Measurements from ENCODE around the gene SLC43A1. TPM values are rescaled to one million over a fixed set of nuclear protein-coding genes. Genes with fewer than 3 reads are reported as not detected.

Gene SLC43A1
- total RNA-seq, 4 donors from 2014 or later: 13.1 to 48.4 (median 22.5) TPM

DNA sequence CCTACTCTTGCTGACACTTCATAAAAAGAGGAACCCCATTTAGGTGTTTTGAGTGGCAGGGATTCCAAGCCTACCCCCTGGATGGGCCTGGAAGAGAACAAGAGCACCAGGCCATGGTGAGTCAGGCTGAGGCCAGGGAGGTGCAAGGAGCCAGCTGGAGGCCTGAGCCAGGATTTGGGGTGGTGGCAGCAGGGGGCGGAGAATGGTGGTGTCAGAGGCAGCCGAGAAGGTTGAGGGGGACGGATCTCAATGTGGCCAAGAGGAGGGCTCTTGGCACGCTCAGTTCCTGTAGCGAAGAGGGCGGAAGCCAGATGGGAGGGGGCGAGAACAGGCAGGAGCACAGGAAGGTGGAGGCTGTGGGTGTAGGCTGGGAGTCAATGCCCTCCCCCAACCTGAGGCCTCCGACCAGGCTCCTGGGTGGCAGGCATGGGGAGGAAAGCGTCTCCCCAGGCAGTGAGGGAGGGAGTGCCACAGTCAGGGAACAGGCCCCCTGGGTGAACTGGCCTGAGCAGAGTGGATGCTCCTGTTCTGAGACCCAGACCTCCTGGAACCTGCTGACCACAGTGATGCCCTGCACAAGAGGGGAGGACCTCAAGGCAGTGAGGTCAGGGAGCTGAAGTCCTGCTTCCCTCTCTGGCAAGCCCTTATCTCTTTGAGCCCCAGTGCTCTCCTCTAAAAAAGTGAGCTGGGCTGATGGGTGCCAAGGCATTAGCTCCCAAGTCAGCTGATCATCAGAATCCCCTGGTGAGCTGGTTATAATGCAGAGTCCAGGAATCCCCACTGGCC lies 41.3 kb downstream of the SLC43A1 start:
- no peak for DNase-seq
- no peaks in the 10 kb centered on the region for H3K9me3 ChIP-seq
- no peak overlapping the region for H3K27ac ChIP-seq
- no peak overlapping the region for H3K4me3 ChIP-seq
- no peaks in the 10 kb centered on the region for H3K27me3 ChIP-seq
- intact Hi-C loops (cut with DNase I; ENCODE audit: low total_unique reads): no loop called here
- no peaks in the 10 kb centered on the region for H3K36me3 ChIP-seq
- peaks cover 0 to 5% of the 10 kb centered on the region in 2 donors for H3K4me1 ChIP-seq
- TF ChIP-seq POLR2A (IDR thresholded peaks at IDR 0.05): no peak
- TF ChIP-seq, protein P1, sequence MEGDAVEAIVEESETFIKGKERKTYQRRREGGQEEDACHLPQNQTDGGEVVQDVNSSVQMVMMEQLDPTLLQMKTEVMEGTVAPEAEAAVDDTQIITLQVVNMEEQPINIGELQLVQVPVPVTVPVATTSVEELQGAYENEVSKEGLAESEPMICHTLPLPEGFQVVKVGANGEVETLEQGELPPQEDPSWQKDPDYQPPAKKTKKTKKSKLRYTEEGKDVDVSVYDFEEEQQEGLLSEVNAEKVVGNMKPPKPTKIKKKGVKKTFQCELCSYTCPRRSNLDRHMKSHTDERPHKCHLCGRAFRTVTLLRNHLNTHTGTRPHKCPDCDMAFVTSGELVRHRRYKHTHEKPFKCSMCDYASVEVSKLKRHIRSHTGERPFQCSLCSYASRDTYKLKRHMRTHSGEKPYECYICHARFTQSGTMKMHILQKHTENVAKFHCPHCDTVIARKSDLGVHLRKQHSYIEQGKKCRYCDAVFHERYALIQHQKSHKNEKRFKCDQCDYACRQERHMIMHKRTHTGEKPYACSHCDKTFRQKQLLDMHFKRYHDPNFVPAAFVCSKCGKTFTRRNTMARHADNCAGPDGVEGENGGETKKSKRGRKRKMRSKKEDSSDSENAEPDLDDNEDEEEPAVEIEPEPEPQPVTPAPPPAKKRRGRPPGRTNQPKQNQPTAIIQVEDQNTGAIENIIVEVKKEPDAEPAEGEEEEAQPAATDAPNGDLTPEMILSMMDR (IDR thresholded peaks at IDR 0.05): no peak

DNA sequence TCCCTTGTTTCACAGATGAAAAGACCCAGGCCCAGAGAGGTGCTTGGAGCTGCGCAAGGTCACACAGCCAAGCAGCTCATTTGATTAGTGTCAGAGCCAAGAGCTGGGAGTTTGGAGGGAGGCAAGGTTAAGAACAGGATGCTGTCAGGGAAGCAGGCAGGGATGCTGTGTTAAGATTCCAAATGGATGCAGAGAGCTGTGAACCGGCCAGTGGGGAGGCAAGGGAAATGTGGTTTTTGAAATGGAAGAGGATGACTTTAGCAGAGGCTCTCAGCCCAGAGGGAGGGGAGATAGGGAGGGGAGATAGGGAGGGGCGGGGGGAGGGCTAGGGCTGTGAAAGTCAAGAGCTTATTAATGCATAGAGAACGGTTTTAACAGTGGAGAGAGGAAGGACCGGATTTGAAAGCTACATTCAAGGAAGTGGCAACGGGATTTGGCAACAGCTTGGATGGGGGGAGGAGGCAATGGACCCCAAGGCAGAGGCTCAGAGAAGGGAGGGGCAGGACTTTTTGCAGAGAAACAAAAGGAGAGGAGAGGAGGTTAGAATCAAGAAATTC lies 42.1 kb downstream of the SLC43A1 start:
- Histone ChIP-seq H3K27ac (no peak overlapping the region), H3K9me3 (no peaks in the 10 kb centered on the region), H3K27me3 (no peaks in the 10 kb centered on the region), H3K36me3 (no peaks in the 10 kb centered on the region), H3K4me3 (no peak overlapping the region), H3K4me1 (peaks cover 0 to 5% of the 10 kb centered on the region in 2 donors)
- TF ChIP-seq, protein P1 (IDR thresholded peaks at IDR 0.05): no peak
- no peak for TF ChIP-seq POLR2A (IDR thresholded peaks at IDR 0.05)
- intact Hi-C loops (cut with DNase I; ENCODE audit: low total_unique reads): no loop called here
- no peak for DNase-seq

DNA sequence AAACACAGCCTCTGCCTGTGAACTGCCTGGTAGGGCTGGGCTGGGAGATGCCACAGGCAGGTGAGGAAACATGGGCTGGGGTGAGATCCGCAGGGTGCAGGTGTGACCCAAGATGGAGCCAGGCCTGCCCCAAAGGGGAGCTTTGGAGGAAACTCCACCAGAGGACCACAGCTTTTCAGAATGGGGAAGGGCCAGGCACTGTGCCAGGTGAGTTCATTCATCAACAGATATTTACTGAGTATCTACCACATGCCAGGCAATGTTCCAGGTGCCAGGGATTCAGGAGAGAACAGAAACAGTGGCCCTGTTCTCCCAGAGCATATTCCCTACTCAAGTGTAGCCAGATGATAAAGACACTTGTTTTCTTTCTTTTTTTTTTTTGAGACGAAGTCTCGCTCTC lies 44.0 kb downstream of the SLC43A1 start:
- H3K4me1 ChIP-seq: peaks cover 0 to 5% of the 10 kb centered on the region in 2 donors
- intact Hi-C loops (cut with DNase I; ENCODE audit: low total_unique reads): no loop called here
- H3K9me3 ChIP-seq: no peaks in the 10 kb centered on the region
- no peak overlapping the region for H3K4me3 ChIP-seq
- DNase-seq: no peak
- H3K27me3 ChIP-seq: no peaks in the 10 kb centered on the region
- TF ChIP-seq, protein P1 (IDR thresholded peaks at IDR 0.05): no peak
- no peak for TF ChIP-seq POLR2A (IDR thresholded peaks at IDR 0.05)
- H3K27ac ChIP-seq: no peak overlapping the region
- H3K36me3 ChIP-seq: no peaks in the 10 kb centered on the region

DNA sequence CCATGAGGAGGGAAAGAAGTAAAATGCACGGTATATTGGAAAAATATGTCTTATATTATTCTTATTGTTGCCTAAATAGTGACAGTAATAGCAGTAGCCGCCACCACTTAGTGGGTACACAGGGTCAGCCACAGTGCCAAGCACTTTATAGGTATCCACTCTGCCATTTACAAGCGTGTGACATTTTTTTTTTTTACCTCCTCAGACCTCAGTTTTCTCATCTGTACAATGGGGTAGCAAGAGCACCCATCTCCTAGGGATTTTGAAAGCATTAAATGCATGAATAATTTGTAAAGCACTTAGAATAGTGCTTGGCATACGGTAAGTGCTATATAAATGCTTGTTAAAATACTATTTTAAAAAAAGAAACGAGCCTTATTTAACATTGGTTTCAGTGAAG lies 46.2 kb downstream of the SLC43A1 start:
- Histone ChIP-seq H3K27me3 (no peaks in the 10 kb centered on the region), H3K4me3 (no peak overlapping the region), H3K4me1 (no peaks in the 10 kb centered on the region), H3K36me3 (no peaks in the 10 kb centered on the region), H3K27ac (no peak overlapping the region), H3K9me3 (no peaks in the 10 kb centered on the region)
- no peak for TF ChIP-seq POLR2A (IDR thresholded peaks at IDR 0.05)
- TF ChIP-seq, protein P1 (IDR thresholded peaks at IDR 0.05): no peak
- intact Hi-C loops (cut with DNase I; ENCODE audit: low total_unique reads): no loop called here
- DNase-seq: no peak

DNA sequence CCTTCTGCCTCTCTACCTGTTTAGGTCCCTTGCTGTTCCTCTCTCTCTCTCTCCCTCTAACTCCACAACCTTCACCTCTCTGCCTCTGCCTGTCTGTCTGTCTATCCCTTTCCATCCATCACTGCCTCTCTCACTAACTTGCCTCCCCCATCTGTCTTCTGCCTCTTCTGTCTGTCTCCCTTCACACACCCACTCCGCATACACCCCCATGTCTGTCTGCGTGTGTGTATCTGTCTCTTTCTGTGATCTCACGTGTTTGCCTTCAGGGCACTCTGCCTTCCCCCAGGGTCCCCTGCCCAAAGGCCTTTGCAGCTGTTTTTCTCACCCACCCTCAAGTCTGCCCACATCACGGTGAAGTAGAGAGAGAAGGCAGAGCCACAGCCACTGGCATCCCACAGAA lies 47.2 kb downstream of the SLC43A1 start:
- intact Hi-C loops (cut with DNase I; ENCODE audit: low total_unique reads): no loop called here

More for the DNA sequence above, 47.2 kb downstream of the SLC43A1 start:
- TF ChIP-seq, protein P1 (IDR thresholded peaks at IDR 0.05): no peak
- TF ChIP-seq POLR2A (IDR thresholded peaks at IDR 0.05): no peak
- H3K36me3 ChIP-seq: no peaks in the 10 kb centered on the region
- no peak for DNase-seq
- no peak overlapping the region for H3K4me3 ChIP-seq
- H3K4me1 ChIP-seq: no peaks in the 10 kb centered on the region
- H3K9me3 ChIP-seq: no peaks in the 10 kb centered on the region
- H3K27ac ChIP-seq: no peak overlapping the region
- H3K27me3 ChIP-seq: no peaks in the 10 kb centered on the region
